ENCODE data around the gene FAT2. TPM values are rescaled to one million over a fixed set of nuclear protein-coding genes. Genes with fewer than 3 reads are reported as not detected.

The FAT2 gene
- total and polyA plus RNA-seq, 7 experiments from 2014 or later: not detected

DNA sequence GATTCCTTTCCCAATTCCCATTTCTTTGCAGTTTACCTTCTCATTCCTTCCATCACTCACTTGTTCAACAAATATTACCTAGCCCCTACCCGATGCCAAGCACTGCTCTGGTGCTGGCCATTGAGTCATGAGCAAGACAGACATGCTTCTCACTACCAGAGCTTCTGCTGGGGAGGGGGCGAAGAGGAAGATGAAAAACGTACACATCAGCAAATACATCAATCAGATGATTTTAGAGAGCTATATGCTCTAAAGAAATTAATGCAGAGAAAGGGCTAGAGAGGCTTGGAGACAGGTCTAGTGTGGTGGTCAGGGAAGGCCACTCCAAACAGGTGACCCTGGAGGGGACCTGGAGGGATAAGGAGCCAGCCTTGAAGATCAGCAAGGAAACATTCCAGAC, 14.4 kb upstream of the FAT2 start:
- CTCF ChIA-PET: no interaction called here
- peak overlapping the region in 3 of 9 donors; percentile 21 to 54 (median 51) for H3K27ac Mint-ChIP-seq

DNA sequence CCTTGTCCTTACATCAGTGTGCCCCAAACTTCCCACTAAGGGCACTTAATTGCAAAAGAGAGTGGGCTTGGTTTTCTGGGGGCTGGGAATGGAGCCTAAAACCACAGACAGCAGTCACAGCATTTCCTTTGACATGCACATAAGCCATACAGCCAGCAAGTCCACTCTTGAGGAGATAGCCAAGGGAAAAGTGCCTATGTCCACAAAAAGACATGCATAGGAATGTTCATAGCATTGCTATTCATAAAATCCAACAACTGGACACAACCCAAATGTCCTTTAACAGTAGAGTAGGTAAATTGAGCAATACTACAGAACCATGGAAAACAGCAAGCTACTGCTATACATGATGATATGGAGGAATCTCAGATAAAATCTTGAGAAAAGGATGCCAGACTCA, 11.7 kb upstream of the FAT2 start:
- Histone ChIP-seq H3K27me3 (ENCODE audit: control insufficient read depth in 2 of 2, insufficient read depth in 2 of 2, low read length in 2 of 2) (no peaks in the 10 kb centered on the region), H3K4me3 (ENCODE audit: low read length) (no peak overlapping the region), H3K27ac (ENCODE audit: low read depth, low read length) (no peak overlapping the region), H3K9me3 (ENCODE audit: control insufficient read depth in 2 of 3, low read length in 3 of 3) (no peaks in the 10 kb centered on the region), H3K36me3 (ENCODE audit: control insufficient read depth in 2 of 3, insufficient read depth in 3 of 3, low read length in 3 of 3) (no peaks in the 10 kb centered on the region), H3K4me1 (ENCODE audit: control insufficient read depth in 2 of 2, insufficient read depth in 2 of 2, low read length in 2 of 2) (no peaks in the 10 kb centered on the region)
- Mint-ChIP-seq H3K9me3 (peaks cover 0 to 3% (median 0%) of the 10 kb centered on the region in 11 donors), H3K27me3 (peaks cover 0 to 7% (median 4%) of the 10 kb centered on the region in 5 donors), H3K4me3 (no peak overlapping the region), H3K36me3 (no peaks in the 10 kb centered on the region), H3K4me1 (peaks cover 0 to 14% (median 6%) of the 10 kb centered on the region in 7 donors), H3K27ac (no peak overlapping the region)
- POLR2A ChIA-PET: no interaction called here
- ATAC-seq (no peak), DNase-seq (no peak)
- CTCF ChIA-PET: interaction anchor here (0.6 kb wide), 1 partner anchor 159 kb away, joined by 3 read pairs; no protein-coding TSS in a partner anchor
- intact Hi-C loops (cut with micrococcal nuclease): no loop called here

More for the DNA sequence above, 14.4 kb upstream of the FAT2 start:
- no peak overlapping the region for H3K4me3 ChIP-seq (ENCODE audit: low read length)
- POLR2A ChIA-PET: no interaction called here
- ATAC-seq (no peak), DNase-seq (no peak)
- Mint-ChIP-seq H3K36me3 (no peaks in the 10 kb centered on the region), H3K4me1 (peaks cover 0 to 18% (median 10%) of the 10 kb centered on the region in 7 donors), H3K27me3 (peaks cover 0 to 10% (median 0%) of the 10 kb centered on the region in 5 donors), H3K9me3 (peaks cover 0 to 2% (median 0%) of the 10 kb centered on the region in 11 donors), H3K4me3 (no peak overlapping the region)
- no peaks in the 10 kb centered on the region for H3K36me3 ChIP-seq (ENCODE audit: control insufficient read depth in 2 of 3, insufficient read depth in 3 of 3, low read length in 3 of 3)
- H3K27ac ChIP-seq (ENCODE audit: low read depth, low read length): no peak overlapping the region
- no peaks in the 10 kb centered on the region for H3K4me1 ChIP-seq (ENCODE audit: control insufficient read depth in 2 of 2, insufficient read depth in 2 of 2, low read length in 2 of 2)
- no peaks in the 10 kb centered on the region for H3K27me3 ChIP-seq (ENCODE audit: control insufficient read depth in 2 of 2, insufficient read depth in 2 of 2, low read length in 2 of 2)
- intact Hi-C loops (cut with micrococcal nuclease): no loop called here
- no peaks in the 10 kb centered on the region for H3K9me3 ChIP-seq (ENCODE audit: control insufficient read depth in 2 of 3, low read length in 3 of 3)

GRCh38 chr5:151601391-151601790, 10.3 kb upstream of the FAT2 start:
- ATAC-seq: no peak
- peaks cover 0 to 7% (median 4%) of the 10 kb centered on the region in 5 donors for H3K27me3 Mint-ChIP-seq
- H3K9me3 Mint-ChIP-seq: peaks cover 0 to 3% (median 0%) of the 10 kb centered on the region in 11 donors
- intact Hi-C loops (cut with micrococcal nuclease): no loop called here
- no peak for DNase-seq
- no peaks in the 10 kb centered on the region for H3K36me3 Mint-ChIP-seq
- no peaks in the 10 kb centered on the region for H3K27me3 ChIP-seq (ENCODE audit: control insufficient read depth in 2 of 2, insufficient read depth in 2 of 2, low read length in 2 of 2)
- H3K4me1 ChIP-seq (ENCODE audit: control insufficient read depth in 2 of 2, insufficient read depth in 2 of 2, low read length in 2 of 2): no peaks in the 10 kb centered on the region
- no peaks in the 10 kb centered on the region for H3K36me3 ChIP-seq (ENCODE audit: control insufficient read depth in 2 of 3, insufficient read depth in 3 of 3, low read length in 3 of 3)
- H3K4me3 Mint-ChIP-seq: no peak overlapping the region
- peaks cover 0 to 16% (median 11%) of the 10 kb centered on the region in 7 donors for H3K4me1 Mint-ChIP-seq
- no peak overlapping the region for H3K27ac Mint-ChIP-seq
- H3K27ac ChIP-seq (ENCODE audit: low read depth, low read length): no peak overlapping the region
- CTCF ChIA-PET: interaction anchor here (1.2 kb wide), 1 partner anchor 51 kb away, joined by 4 read pairs; no protein-coding TSS in a partner anchor
- no peak overlapping the region for H3K4me3 ChIP-seq (ENCODE audit: low read length)
- POLR2A ChIA-PET: no interaction called here
- H3K9me3 ChIP-seq (ENCODE audit: control insufficient read depth in 2 of 3, low read length in 3 of 3): no peaks in the 10 kb centered on the region

- POLR2A ChIA-PET: no interaction called here
- CTCF ChIA-PET: no interaction called here
- no peak for ATAC-seq
Observed at GRCh38 chr5:151600069-151600665, 9.0 kb upstream of the FAT2 start.

DNA sequence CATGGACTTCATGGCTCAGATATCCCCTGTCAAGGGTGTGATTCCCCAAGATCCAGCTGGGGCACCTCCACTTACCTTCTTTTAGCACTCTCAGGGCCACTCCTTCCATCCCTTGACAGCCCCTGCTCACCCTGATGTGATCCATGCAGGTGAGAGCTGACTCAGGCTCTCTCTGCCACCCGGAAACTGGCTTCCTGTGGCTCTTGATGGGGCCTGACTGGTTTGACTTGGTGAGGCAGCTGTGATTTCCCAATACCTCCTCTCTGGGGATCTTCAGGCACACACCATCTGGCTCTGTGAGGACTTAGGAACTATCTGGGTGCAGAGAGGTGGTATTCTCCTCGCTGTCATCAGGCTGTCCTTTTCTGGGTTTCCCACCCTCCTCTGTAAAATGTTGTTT, 7.9 kb upstream of the FAT2 start:
- ATAC-seq: no peak
- Histone ChIP-seq H3K9me3 (ENCODE audit: control insufficient read depth in 2 of 3, low read length in 3 of 3) (no peaks in the 10 kb centered on the region), H3K27ac (ENCODE audit: low read depth, low read length) (no peak overlapping the region), H3K27me3 (ENCODE audit: control insufficient read depth in 2 of 2, insufficient read depth in 2 of 2, low read length in 2 of 2) (no peaks in the 10 kb centered on the region), H3K36me3 (ENCODE audit: control insufficient read depth in 2 of 3, insufficient read depth in 3 of 3, low read length in 3 of 3) (no peaks in the 10 kb centered on the region), H3K4me3 (ENCODE audit: low read length) (no peak overlapping the region), H3K4me1 (ENCODE audit: control insufficient read depth in 2 of 2, insufficient read depth in 2 of 2, low read length in 2 of 2) (no peaks in the 10 kb centered on the region)
- H3K4me1 Mint-ChIP-seq: peaks cover 0 to 16% (median 0%) of the 10 kb centered on the region in 7 donors
- H3K27me3 Mint-ChIP-seq: peaks cover 0 to 7% (median under 1%) of the 10 kb centered on the region in 5 donors
- H3K4me3 Mint-ChIP-seq: no peak overlapping the region
- intact Hi-C loops (cut with micrococcal nuclease): no loop called here
- CTCF ChIA-PET: no interaction called here
- no peaks in the 10 kb centered on the region for H3K36me3 Mint-ChIP-seq
- peaks cover 0 to 1% (median 0%) of the 10 kb centered on the region in 11 donors for H3K9me3 Mint-ChIP-seq
- no peak for DNase-seq
- POLR2A ChIA-PET: no interaction called here
- H3K27ac Mint-ChIP-seq: no peak overlapping the region

More at GRCh38 chr5:151600069-151600665, 9.0 kb upstream of the FAT2 start:
- H3K27ac ChIP-seq (ENCODE audit: low read depth, low read length): no peak overlapping the region
- H3K4me1 Mint-ChIP-seq: peaks cover 0 to 11% (median 2%) of the 10 kb centered on the region in 7 donors
- H3K27ac Mint-ChIP-seq: no peak overlapping the region
- peaks cover 0 to 7% (median 5%) of the 10 kb centered on the region in 5 donors for H3K27me3 Mint-ChIP-seq
- no peaks in the 10 kb centered on the region for H3K36me3 Mint-ChIP-seq
- no peaks in the 10 kb centered on the region for H3K4me1 ChIP-seq (ENCODE audit: control insufficient read depth in 2 of 2, insufficient read depth in 2 of 2, low read length in 2 of 2)
- H3K9me3 Mint-ChIP-seq: peaks cover 0 to 3% (median 0%) of the 10 kb centered on the region in 11 donors
- no peak for DNase-seq
- no peaks in the 10 kb centered on the region for H3K36me3 ChIP-seq (ENCODE audit: control insufficient read depth in 2 of 3, insufficient read depth in 3 of 3, low read length in 3 of 3)
- no peaks in the 10 kb centered on the region for H3K27me3 ChIP-seq (ENCODE audit: control insufficient read depth in 2 of 2, insufficient read depth in 2 of 2, low read length in 2 of 2)
- intact Hi-C loops (cut with micrococcal nuclease): no loop called here
- H3K9me3 ChIP-seq (ENCODE audit: control insufficient read depth in 2 of 3, low read length in 3 of 3): no peaks in the 10 kb centered on the region
- no peak overlapping the region for H3K4me3 ChIP-seq (ENCODE audit: low read length)
- no peak overlapping the region for H3K4me3 Mint-ChIP-seq

DNA sequence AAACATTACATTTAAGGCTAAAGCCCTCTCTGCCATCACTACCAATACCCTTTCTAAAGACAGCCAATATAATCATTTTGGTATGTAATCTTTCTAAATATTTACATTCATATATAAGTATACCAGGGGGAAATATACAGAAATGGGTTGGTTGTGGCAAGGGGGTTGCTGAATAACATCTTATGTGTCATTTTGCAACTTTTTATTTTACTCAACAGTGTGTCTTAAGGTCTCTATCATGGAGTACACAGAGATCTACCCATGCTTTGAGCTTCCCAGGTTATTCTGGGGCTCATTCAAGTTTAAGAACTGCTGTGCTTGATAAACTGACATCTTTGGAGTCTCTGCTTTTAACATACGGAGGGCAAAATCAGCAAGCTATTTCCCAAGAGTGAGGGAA, 7.4 kb upstream of the FAT2 start:
- Histone ChIP-seq H3K27ac (ENCODE audit: low read depth, low read length) (no peak overlapping the region), H3K4me3 (ENCODE audit: low read length) (no peak overlapping the region), H3K9me3 (ENCODE audit: control insufficient read depth in 2 of 3, low read length in 3 of 3) (no peaks in the 10 kb centered on the region), H3K4me1 (ENCODE audit: control insufficient read depth in 2 of 2, insufficient read depth in 2 of 2, low read length in 2 of 2) (no peaks in the 10 kb centered on the region), H3K36me3 (ENCODE audit: control insufficient read depth in 2 of 3, insufficient read depth in 3 of 3, low read length in 3 of 3) (no peaks in the 10 kb centered on the region), H3K27me3 (ENCODE audit: control insufficient read depth in 2 of 2, insufficient read depth in 2 of 2, low read length in 2 of 2) (no peaks in the 10 kb centered on the region)
- Mint-ChIP-seq H3K9me3 (peaks cover 0 to 1% (median 0%) of the 10 kb centered on the region in 11 donors), H3K27me3 (peaks cover 0 to 7% (median 0%) of the 10 kb centered on the region in 5 donors), H3K27ac (no peak overlapping the region), H3K36me3 (no peaks in the 10 kb centered on the region), H3K4me1 (peaks cover 0 to 17% (median 0%) of the 10 kb centered on the region in 7 donors), H3K4me3 (no peak overlapping the region)
- ATAC-seq (no peak), DNase-seq (no peak)
- intact Hi-C loops (cut with micrococcal nuclease): no loop called here
- CTCF ChIA-PET: no interaction called here
- POLR2A ChIA-PET: no interaction called here

DNA sequence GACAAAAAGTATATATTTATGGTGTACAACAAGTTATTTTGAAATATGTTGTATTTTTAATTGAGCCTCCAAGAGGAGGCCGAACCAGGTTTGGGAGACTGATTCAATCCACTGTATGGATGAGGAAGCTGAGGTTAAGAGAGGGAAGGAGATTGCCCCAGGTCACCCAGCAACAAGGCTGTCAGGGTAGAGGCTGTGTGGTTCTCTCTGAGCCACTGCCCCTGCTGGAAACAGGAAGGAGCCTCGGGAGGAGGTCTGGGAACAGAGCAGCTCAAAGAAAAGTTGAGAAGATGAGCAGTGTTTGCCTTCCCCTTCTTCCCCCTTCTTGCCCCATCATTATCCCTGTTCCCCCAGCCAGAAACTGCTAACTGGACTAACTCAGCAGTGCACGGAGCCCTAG, 6.6 kb upstream of the FAT2 start:
- no peaks in the 10 kb centered on the region for H3K4me1 ChIP-seq (ENCODE audit: control insufficient read depth in 2 of 2, insufficient read depth in 2 of 2, low read length in 2 of 2)
- CTCF ChIA-PET: no interaction called here
- no peak for DNase-seq
- Mint-ChIP-seq H3K4me3 (no peak overlapping the region), H3K9me3 (peaks cover 0 to 1% (median 0%) of the 10 kb centered on the region in 11 donors), H3K27ac (no peak overlapping the region), H3K27me3 (peaks cover 0 to 11% (median 0%) of the 10 kb centered on the region in 5 donors), H3K36me3 (no peaks in the 10 kb centered on the region), H3K4me1 (peaks cover 0 to 17% (median 0%) of the 10 kb centered on the region in 7 donors)
- no peak overlapping the region for H3K27ac ChIP-seq (ENCODE audit: low read depth, low read length)
- no peaks in the 10 kb centered on the region for H3K27me3 ChIP-seq (ENCODE audit: control insufficient read depth in 2 of 2, insufficient read depth in 2 of 2, low read length in 2 of 2)
- no peak overlapping the region for H3K4me3 ChIP-seq (ENCODE audit: low read length)
- H3K36me3 ChIP-seq (ENCODE audit: control insufficient read depth in 2 of 3, insufficient read depth in 3 of 3, low read length in 3 of 3): no peaks in the 10 kb centered on the region
- intact Hi-C loops (cut with micrococcal nuclease): no loop called here
- no peaks in the 10 kb centered on the region for H3K9me3 ChIP-seq (ENCODE audit: control insufficient read depth in 2 of 3, low read length in 3 of 3)
- POLR2A ChIA-PET: no interaction called here
- ATAC-seq: peak; percentile 45

All from naive thymus-derived CD4-positive, alpha-beta T cell (primary cell).